Ishikawa (cell line): ENCODE measurements around the gene IL17C.

Experiments used
- CEBPB ChIP-seq: IDR thresholded peaks from 2 replicates; pipeline ENCODE4 v1.6.1; 2012
- EP300 ChIP-seq: IDR thresholded peaks from 2 replicates; pipeline ENCODE4 v1.6.1; 2012; ENCODE audit warnings: borderline replicate concordance
- FOXM1 ChIP-seq: IDR thresholded peaks from 2 replicates; pipeline ENCODE4 v1.6.1; 2012; ENCODE audit warnings: low read depth, borderline replicate concordance
- NFIC ChIP-seq: IDR thresholded peaks from 2 replicates; pipeline ENCODE4 v1.6.1; 2012
- REST ChIP-seq: IDR thresholded peaks from 2 replicates; pipeline ENCODE4 v1.6.1; 2012; ENCODE audit warnings: low read depth, mild to moderate bottlenecking
- TAF1 ChIP-seq: IDR thresholded peaks from 2 replicates; pipeline ENCODE4 v1.6.1; 2012; ENCODE audit warnings: low read depth, mild to moderate bottlenecking
- YY1 ChIP-seq: IDR thresholded peaks from 2 replicates; pipeline ENCODE4 v1.6.1; 2012; ENCODE audit warnings: low read depth
- ZBTB7A ChIP-seq: IDR thresholded peaks from 2 replicates; pipeline ENCODE4 v1.6.1; 2012; ENCODE audit warnings: low read depth

- TF ChIP-seq REST (no peak), CEBPB (no peak), EP300 (no peak), ZBTB7A (no peak), TAF1 (no peak), NFIC (no peak), FOXM1 (no peak), YY1 (no peak)
These were observed 14.3 kb downstream of the IL17C start for GRCh38 chr16:88652762-88653063.
